NCI-H2196 (cell line): ENCODE data around the gene TMEM26.
"Not testable (repeated sequence)": the region's sequence is repeated elsewhere in the genome, so short reads cannot be mapped to it uniquely, and the experiment has no call there.

ENCODE experiments used
- DNase-seq: peaks from one replicate; lab custom pipeline; 2025; ENCODE audit not compliant: unreplicated experiment; lab: John Stamatoyannopoulos, UW

The TMEM26 gene

DNA sequence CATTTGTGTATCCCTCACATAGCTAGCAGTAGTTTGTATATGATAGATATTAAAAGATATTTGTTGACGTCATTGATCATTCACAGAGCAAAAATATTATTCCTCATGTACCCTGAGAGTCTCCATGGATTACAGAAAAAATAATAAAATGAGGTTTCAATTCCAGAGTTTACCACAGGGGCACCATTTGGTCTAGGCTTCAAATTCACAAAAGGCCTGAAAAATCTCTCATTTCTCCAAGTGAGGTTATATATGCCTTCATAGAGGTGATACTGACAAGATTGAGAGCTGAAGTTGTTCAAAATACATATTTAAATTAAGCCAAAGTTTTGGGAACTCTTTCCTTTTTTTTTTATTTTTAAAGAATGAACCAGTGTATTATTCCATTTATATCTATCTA lies 52.7 kb downstream of the TMEM26 start:
- DNase-seq, result no peak

GRCh38 chr10:61399406-61399805 lies 53.8 kb downstream of the TMEM26 start:
- no peak for DNase-seq

DNA sequence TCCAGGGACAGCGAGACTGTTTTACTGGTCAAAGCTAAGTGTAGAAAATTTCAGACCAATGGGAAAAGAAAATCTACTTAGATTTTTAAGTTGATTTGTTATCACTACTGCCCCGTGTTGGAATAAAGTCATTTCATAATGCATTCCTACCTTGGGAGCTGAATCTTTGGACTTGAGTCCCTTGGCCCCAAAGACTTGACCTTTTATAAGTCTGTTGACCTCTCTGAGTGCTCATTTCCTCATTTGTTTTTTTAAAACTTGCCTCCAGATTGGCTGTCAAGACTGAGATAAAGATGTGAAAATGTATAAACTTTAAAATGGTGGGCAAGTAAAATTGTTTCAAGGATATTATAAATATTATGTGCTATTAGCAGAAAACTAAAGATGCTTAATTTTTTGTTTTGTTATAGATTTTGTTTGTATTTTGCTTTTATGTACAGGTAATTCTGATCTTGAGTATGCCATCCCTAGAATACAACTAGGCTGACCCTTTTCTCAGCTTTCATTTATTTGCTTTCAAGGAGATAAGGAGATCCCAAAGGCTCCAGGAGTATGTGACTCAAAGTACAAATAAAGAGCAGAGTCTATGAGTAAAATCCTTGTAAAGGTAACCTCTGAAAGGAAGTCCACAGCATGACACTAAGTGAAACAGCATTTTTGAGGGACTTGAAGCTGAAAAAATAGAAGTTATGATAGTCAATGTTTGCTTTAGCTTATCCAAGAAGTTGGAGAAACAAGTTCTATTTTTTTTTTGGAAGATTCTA lies 54.6 kb downstream of the TMEM26 start:
- no peak for DNase-seq

DNA sequence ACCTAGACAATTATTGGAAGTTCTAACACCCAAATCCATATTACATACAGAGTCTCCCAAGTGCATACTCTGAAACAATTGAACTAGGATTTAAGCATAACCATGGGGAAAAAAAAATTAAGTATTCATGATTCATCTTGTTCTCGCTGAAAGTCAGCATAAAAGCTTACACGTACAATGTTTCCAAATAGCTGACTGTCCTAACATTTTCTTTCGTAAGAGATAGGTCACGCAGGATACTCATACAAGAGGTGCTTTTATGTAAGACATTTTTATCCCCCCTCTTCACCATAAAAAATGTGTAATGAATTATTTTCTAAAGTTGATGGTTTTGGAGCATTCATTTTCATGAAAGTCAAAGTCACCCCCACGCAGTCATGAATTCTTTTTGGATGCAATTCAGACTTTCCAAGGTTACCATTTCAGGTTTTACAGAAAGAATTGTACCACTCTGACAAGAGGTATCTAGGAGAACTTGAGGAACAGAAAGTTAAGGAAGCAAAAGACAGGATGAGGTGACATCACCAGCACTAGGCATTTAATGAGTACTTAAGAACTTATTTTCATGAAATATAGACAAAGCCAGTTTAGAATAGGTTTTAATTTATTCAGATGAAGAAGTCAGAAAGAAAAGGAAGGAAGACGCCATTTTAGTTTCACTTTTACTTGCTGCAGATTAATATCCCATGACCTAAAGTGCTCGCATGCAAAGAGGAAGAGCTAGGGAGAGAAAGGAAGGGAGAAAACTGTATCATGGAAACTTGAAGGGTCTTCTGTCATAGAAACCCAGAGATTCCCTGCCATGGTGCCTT lies 55.8 kb downstream of the TMEM26 start:
- DNase-seq, result no peak

GRCh38 chr10:61391281-61391680 lies 61.9 kb downstream of the TMEM26 start:
- DNase-seq, result no peak

DNA sequence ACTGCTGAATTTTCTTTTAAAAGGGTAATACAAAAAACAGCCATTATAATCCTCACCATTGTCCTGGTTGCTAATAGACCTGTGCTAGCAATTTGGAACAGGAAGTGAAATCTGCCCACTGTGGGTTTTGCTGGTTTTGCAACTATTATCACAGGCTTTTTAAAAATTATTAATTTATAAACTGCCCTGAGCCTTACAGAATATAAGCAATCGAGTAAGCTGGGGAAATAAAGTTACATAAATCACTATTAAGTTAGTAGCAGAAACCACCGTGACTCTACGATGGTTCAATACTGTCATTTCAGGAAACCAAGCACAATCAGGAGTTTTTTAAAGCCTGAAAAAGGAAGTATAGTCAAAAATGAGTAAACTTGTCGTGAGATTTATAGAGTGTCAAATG lies 62.3 kb downstream of the TMEM26 start:
- no peak for DNase-seq

- no peak for DNase-seq
Measured at GRCh38 chr10:61389887-61390286, 63.3 kb downstream of the TMEM26 start.

- DNase-seq, result not testable (repeated sequence)
Measured at GRCh38 chr10:61388986-61389385, 64.2 kb downstream of the TMEM26 start.

GRCh38 chr10:61385231-61386001 lies 67.8 kb downstream of the TMEM26 start:
- no peak for DNase-seq

DNA sequence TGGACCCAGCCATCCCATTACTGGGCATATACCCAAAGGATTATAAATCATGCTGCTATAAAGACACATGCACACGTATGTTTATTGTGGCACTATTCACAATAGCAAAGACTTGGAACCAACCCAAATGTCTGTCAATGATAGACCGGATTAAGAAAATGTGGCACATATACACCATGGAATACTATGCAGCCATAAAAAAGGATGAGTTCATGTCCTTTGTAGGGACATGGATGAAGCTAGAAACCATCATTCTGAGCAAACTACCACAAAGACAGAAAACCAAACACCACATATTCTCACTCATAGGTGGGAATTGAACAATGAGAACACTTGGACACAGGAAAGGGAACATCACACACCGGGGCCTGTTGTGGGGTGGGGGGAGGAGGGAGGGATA lies 72.0 kb downstream of the TMEM26 start:
- not testable (repeated sequence) for DNase-seq

DNA sequence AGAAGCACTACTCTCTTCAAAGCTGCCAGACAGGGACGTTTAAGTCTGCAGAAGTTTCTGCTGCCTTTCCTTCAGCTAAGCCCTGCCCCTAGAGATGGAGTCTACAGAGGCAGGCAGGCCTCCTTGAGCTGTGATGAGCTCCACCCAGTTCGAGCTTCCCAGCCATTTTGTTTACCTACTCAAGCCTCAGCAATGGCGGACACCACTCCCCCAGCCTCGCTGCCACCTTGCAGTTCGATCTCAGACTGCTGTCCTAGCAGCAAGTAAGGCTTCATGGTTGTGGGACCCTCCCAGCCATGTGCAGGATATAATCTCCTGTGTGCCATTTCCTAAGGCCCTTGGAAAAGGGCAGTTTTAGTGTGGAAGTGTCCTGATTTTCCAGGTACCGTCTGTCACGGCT lies 74.3 kb downstream of the TMEM26 start:
- no peak for DNase-seq

GRCh38 chr10:61376908-61377368 lies 76.2 kb downstream of the TMEM26 start:
- no peak for DNase-seq

DNA sequence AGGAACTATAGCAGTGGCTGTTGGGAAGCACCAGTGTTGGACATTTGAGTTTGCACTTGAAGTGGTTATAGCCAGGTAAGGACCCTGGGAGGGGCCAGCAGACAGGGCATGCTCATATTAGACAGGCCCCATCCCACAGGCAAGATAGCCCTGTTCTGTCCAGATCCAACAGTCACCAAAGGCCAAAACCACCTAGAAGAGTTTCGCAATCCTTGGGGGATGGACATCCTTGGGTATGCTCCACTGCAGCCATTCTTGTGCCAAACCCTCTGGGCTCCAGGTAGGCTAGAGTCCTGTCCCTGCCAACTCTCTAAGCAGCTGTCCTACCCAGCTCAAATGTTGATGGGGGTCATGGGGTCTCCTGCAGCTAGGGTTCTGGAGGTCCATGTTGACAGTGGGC lies 76.8 kb downstream of the TMEM26 start:
- no peak for DNase-seq

- DNase-seq, result no peak
Measured at GRCh38 chr10:61366365-61366764, 86.8 kb downstream of the TMEM26 start.

- no peak for DNase-seq
Measured at GRCh38 chr10:61364619-61365018, 88.6 kb downstream of the TMEM26 start.

- no peak for DNase-seq
Measured at GRCh38 chr10:61363006-61363405, 90.2 kb downstream of the TMEM26 start.

DNA sequence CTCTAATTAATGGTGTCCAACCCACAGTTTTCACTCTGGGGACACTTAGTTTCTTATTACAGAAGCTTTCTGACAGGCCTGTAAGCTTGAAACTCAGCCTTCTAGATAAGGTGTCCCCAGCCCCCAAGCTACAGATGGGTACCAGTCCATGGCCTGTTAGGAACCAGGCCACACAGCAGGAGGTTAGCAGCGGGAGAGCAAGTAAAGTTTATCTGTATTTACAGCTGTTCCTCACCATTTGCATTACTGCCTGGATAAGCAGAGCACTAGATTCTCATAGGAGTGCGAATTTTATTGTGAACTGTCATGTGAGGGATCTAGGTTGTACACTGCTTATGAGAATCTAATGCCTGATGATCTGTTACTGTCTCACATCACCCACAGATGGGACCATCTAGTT lies 93.7 kb downstream of the TMEM26 start:
- DNase-seq, result no peak

DNA sequence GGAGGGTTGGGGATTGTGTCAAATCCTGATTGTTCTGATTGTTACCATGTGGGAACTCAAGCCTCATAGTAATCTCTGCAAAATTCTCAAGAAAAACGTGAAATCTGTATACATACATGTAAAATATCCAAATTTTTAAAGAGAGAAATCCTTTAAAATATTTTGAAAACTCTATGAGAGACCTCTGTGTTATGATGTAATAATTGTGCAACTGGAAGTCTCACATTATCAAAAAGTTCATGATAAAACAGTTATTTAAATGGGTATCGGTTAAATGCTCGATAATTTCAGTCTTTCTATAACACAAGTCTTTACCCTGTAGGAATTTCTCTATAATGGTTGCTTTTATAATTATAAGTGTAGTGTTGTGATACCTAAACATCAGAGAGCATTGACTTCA lies 95.5 kb downstream of the TMEM26 start:
- no peak for DNase-seq
